Spleen (tissue), 7 donors: Measurements from ENCODE around the gene MAT2B.

Experiments
- POLR2A ChIP-seq, 3 donors: fragments of 450-650 bp; IDR thresholded peaks; one replicate each; pipeline ENCODE4 v1.5.1; 2017; ENCODE audit warnings: antibody characterized with exemption in 3 of 3, mild to moderate bottlenecking in 1 of 3
- POLR2AphosphoS5 ChIP-seq, 3 donors: sonication (generic); formaldehyde crosslinking; IDR thresholded peaks; one replicate each; pipeline ENCODE4 v1.5.1; 2017; ENCODE audit warnings: antibody characterized with exemption in 3 of 3
- TF ChIP-seq, protein P1 (sequence below), 11 experiments: fragments of 200-600 bp in 7 of 11; fragments of 450-650 bp in 4 of 11; sonication (generic) in 4 of 11; IDR thresholded peaks in 8 of 11; conservative IDR thresholded peaks in 3 of 11; 1 replicate in 7 of 11; 2 replicates in 4 of 11; pipeline versions ENCODE4 v1.4.0 to v1.8.0; 2016 to 2021; ENCODE audit warnings: antibody characterized with exemption in 11 of 11, inconsistent platforms in 4 of 11, mild to moderate bottlenecking in 1 of 11
- donor health status: DM: no; HTN: no; CAD: no; lungs with moderate emphysema.
- donor health status: DM: no; HTN: no; CAD: no.
- donor health status: DM: no; HTN: no; CAD: no.

DNA sequence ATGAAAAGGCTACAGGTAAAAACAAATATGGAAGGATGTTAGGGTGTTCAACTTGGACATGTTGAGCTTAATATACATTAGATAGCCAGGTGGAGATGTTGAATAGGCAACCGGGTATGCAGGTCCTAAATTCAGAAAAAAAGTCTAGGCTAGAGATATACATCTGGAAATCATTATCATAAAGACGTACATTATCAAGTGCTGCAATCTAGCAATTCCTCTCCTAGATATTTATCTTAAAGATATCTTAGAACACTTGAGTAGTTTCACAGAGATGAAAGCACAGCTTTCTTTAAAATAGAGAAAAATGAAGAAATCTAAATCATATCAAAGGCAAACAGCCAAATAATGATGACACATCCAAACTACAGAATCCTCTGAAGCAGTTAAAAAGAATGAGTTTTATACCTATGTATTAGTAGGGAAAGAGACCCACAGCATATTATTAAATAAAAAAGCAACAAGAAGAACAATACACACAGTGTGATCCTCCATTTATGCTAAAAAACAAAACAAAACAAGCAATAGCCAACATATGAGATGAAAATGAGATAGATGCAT is 49.3 kb upstream of the MAT2B start:
- no peak for TF ChIP-seq POLR2AphosphoS5 (IDR thresholded peaks at IDR 0.05)
- TF ChIP-seq, protein P1, sequence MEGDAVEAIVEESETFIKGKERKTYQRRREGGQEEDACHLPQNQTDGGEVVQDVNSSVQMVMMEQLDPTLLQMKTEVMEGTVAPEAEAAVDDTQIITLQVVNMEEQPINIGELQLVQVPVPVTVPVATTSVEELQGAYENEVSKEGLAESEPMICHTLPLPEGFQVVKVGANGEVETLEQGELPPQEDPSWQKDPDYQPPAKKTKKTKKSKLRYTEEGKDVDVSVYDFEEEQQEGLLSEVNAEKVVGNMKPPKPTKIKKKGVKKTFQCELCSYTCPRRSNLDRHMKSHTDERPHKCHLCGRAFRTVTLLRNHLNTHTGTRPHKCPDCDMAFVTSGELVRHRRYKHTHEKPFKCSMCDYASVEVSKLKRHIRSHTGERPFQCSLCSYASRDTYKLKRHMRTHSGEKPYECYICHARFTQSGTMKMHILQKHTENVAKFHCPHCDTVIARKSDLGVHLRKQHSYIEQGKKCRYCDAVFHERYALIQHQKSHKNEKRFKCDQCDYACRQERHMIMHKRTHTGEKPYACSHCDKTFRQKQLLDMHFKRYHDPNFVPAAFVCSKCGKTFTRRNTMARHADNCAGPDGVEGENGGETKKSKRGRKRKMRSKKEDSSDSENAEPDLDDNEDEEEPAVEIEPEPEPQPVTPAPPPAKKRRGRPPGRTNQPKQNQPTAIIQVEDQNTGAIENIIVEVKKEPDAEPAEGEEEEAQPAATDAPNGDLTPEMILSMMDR (IDR thresholded peaks at IDR 0.05 in 8 of 11, conservative IDR thresholded peaks at IDR 0.05 in 3 of 11): no peak
- TF ChIP-seq POLR2A (IDR thresholded peaks at IDR 0.05): no peak
